ENCODE results near the gene ST3GAL2. TPM values are rescaled to one million over a fixed set of nuclear protein-coding genes. Genes with fewer than 3 reads are reported as not detected.
A peak's percentile ranks its signal among the peaks of the same experiment; 100 is the strongest.

ST3GAL2 gene
- total and polyA plus RNA-seq, 5 donors from 2014 or later: 10.5 to 22.1 (median 17.3) TPM

GRCh38 chr16:70432356-70432722 lies 6.6 kb downstream of the ST3GAL2 start:
- no peak overlapping the region for H3K27ac ChIP-seq (ENCODE audit: insufficient read depth, low read length, poor library complexity, severe bottlenecking)
- peak overlapping the region in 1 of 4 donors; percentile 28 for H3K4me3 Mint-ChIP-seq

GRCh38 chr16:70430667-70431536 lies 8.0 kb downstream of the ST3GAL2 start:
- Mint-ChIP-seq H3K4me1 (peaks cover 0 to 81% (median 58%) of the 10 kb centered on the region in 4 donors), H3K36me3 (peaks cover 5% of the 10 kb centered on the region), H3K27me3 (no peaks in the 10 kb centered on the region), H3K4me3 (peak overlapping the region; percentile 28 to 78 (median 72)), H3K9me3 (no peaks in the 10 kb centered on the region), H3K27ac (peak overlapping the region; percentile 58 to 92 (median 86))
- ATAC-seq (ENCODE audit: low read depth in 2 of 2) (peak; percentile 64 to 68), DNase-seq (peak; percentile 40 to 68 (median 47))
- peak overlapping the region; percentile 73 for H3K27ac ChIP-seq (ENCODE audit: insufficient read depth, low read length, poor library complexity, severe bottlenecking)
- peaks cover 6% of the 10 kb centered on the region for H3K36me3 ChIP-seq (ENCODE audit: control insufficient read depth, insufficient read depth, low read length)
- peaks cover 53% of the 10 kb centered on the region for H3K4me1 ChIP-seq (ENCODE audit: control insufficient read depth, insufficient read depth, low read length, poor library complexity, severe bottlenecking)
- no peaks in the 10 kb centered on the region for H3K9me3 ChIP-seq (ENCODE audit: control insufficient read depth in 2 of 2, low read length in 2 of 2)
- no peaks in the 10 kb centered on the region for H3K27me3 ChIP-seq (ENCODE audit: control insufficient read depth, insufficient read depth, low read length)
- H3K4me3 ChIP-seq (ENCODE audit: low read depth, low read length): peak overlapping the region; percentile 59

More at GRCh38 chr16:70432356-70432722, 6.6 kb downstream of the ST3GAL2 start:
- no peaks in the 10 kb centered on the region for H3K9me3 ChIP-seq (ENCODE audit: control insufficient read depth in 2 of 2, low read length in 2 of 2)
- Mint-ChIP-seq H3K27me3 (no peaks in the 10 kb centered on the region), H3K4me1 (peaks cover 4 to 91% (median 62%) of the 10 kb centered on the region in 4 donors), H3K9me3 (no peaks in the 10 kb centered on the region), H3K27ac (peak overlapping the region in 2 of 3 donors; percentile 54 to 94), H3K36me3 (peaks cover 8% of the 10 kb centered on the region)
- no peak for DNase-seq
- peaks cover 6% of the 10 kb centered on the region for H3K36me3 ChIP-seq (ENCODE audit: control insufficient read depth, insufficient read depth, low read length)
- no peak overlapping the region for H3K4me3 ChIP-seq (ENCODE audit: low read depth, low read length)
- ATAC-seq (ENCODE audit: low read depth in 2 of 2): no peak
- H3K27me3 ChIP-seq (ENCODE audit: control insufficient read depth, insufficient read depth, low read length): no peaks in the 10 kb centered on the region
- peaks cover 63% of the 10 kb centered on the region for H3K4me1 ChIP-seq (ENCODE audit: control insufficient read depth, insufficient read depth, low read length, poor library complexity, severe bottlenecking)

GRCh38 chr16:70429888-70430666 lies 8.8 kb downstream of the ST3GAL2 start:
- peak overlapping the region in 3 of 4 donors; percentile 55 to 78 (median 76) for H3K4me3 Mint-ChIP-seq
- Histone ChIP-seq H3K36me3 (ENCODE audit: control insufficient read depth, insufficient read depth, low read length) (peaks cover 6% of the 10 kb centered on the region), H3K4me3 (ENCODE audit: low read depth, low read length) (peak overlapping the region; percentile 59), H3K27ac (ENCODE audit: insufficient read depth, low read length, poor library complexity, severe bottlenecking) (peak overlapping the region; percentile 73), H3K4me1 (ENCODE audit: control insufficient read depth, insufficient read depth, low read length, poor library complexity, severe bottlenecking) (peaks cover 53% of the 10 kb centered on the region), H3K27me3 (ENCODE audit: control insufficient read depth, insufficient read depth, low read length) (no peaks in the 10 kb centered on the region), H3K9me3 (ENCODE audit: control insufficient read depth in 2 of 2, low read length in 2 of 2) (no peaks in the 10 kb centered on the region)
- no peaks in the 10 kb centered on the region for H3K27me3 Mint-ChIP-seq
- peaks cover 0 to 80% (median 60%) of the 10 kb centered on the region in 4 donors for H3K4me1 Mint-ChIP-seq
- H3K36me3 Mint-ChIP-seq: peaks cover 5% of the 10 kb centered on the region
- ATAC-seq (ENCODE audit: low read depth in 2 of 2): no peak
- H3K27ac Mint-ChIP-seq: peak overlapping the region; percentile 60 to 92 (median 86)
- H3K9me3 Mint-ChIP-seq: no peaks in the 10 kb centered on the region
- no peak for DNase-seq

GRCh38 chr16:70428178-70428998 lies 10.5 kb downstream of the ST3GAL2 start:
- H3K27me3 Mint-ChIP-seq: no peaks in the 10 kb centered on the region
- H3K9me3 Mint-ChIP-seq: no peaks in the 10 kb centered on the region
- peak overlapping the region; percentile 46 to 86 (median 64) for H3K4me3 Mint-ChIP-seq
- peaks cover 48% of the 10 kb centered on the region for H3K4me1 ChIP-seq (ENCODE audit: control insufficient read depth, insufficient read depth, low read length, poor library complexity, severe bottlenecking)
- H3K9me3 ChIP-seq (ENCODE audit: control insufficient read depth in 2 of 2, low read length in 2 of 2): no peaks in the 10 kb centered on the region
- H3K27ac Mint-ChIP-seq: peak overlapping the region; percentile 86 to 94 (median 91)
- H3K27ac ChIP-seq (ENCODE audit: insufficient read depth, low read length, poor library complexity, severe bottlenecking): peak overlapping the region; percentile 44
- H3K36me3 ChIP-seq (ENCODE audit: control insufficient read depth, insufficient read depth, low read length): no peaks in the 10 kb centered on the region
- no peaks in the 10 kb centered on the region for H3K27me3 ChIP-seq (ENCODE audit: control insufficient read depth, insufficient read depth, low read length)
- peak overlapping the region; percentile 13 for H3K4me3 ChIP-seq (ENCODE audit: low read depth, low read length)
- no peaks in the 10 kb centered on the region for H3K36me3 Mint-ChIP-seq
- peaks cover 0 to 68% (median 48%) of the 10 kb centered on the region in 4 donors for H3K4me1 Mint-ChIP-seq
- DNase-seq (no peak), ATAC-seq (ENCODE audit: low read depth in 2 of 2) (peak; percentile 13 to 25)

GRCh38 chr16:70427786-70428177 lies 11.1 kb downstream of the ST3GAL2 start:
- Histone ChIP-seq H3K9me3 (ENCODE audit: control insufficient read depth in 2 of 2, low read length in 2 of 2) (no peaks in the 10 kb centered on the region), H3K4me1 (ENCODE audit: control insufficient read depth, insufficient read depth, low read length, poor library complexity, severe bottlenecking) (peaks cover 42% of the 10 kb centered on the region), H3K27me3 (ENCODE audit: control insufficient read depth, insufficient read depth, low read length) (no peaks in the 10 kb centered on the region), H3K36me3 (ENCODE audit: control insufficient read depth, insufficient read depth, low read length) (no peaks in the 10 kb centered on the region), H3K4me3 (ENCODE audit: low read depth, low read length) (no peak overlapping the region), H3K27ac (ENCODE audit: insufficient read depth, low read length, poor library complexity, severe bottlenecking) (peak overlapping the region; percentile 44)
- Mint-ChIP-seq H3K4me1 (peaks cover 0 to 66% (median 45%) of the 10 kb centered on the region in 4 donors), H3K27me3 (no peaks in the 10 kb centered on the region), H3K36me3 (peaks cover 2% of the 10 kb centered on the region), H3K4me3 (peak overlapping the region in 3 of 4 donors; percentile 26 to 69 (median 30)), H3K27ac (peak overlapping the region; percentile 50 to 86 (median 75)), H3K9me3 (no peaks in the 10 kb centered on the region)
- no peak for ATAC-seq (ENCODE audit: low read depth in 2 of 2)
- DNase-seq: no peak

- Histone ChIP-seq H3K4me3 (ENCODE audit: low read depth, low read length) (no peak overlapping the region), H3K36me3 (ENCODE audit: control insufficient read depth, insufficient read depth, low read length) (peaks cover 3% of the 10 kb centered on the region), H3K27me3 (ENCODE audit: control insufficient read depth, insufficient read depth, low read length) (no peaks in the 10 kb centered on the region), H3K9me3 (ENCODE audit: control insufficient read depth in 2 of 2, low read length in 2 of 2) (no peaks in the 10 kb centered on the region), H3K27ac (ENCODE audit: insufficient read depth, low read length, poor library complexity, severe bottlenecking) (no peak overlapping the region), H3K4me1 (ENCODE audit: control insufficient read depth, insufficient read depth, low read length, poor library complexity, severe bottlenecking) (peaks cover 28% of the 10 kb centered on the region)
- Mint-ChIP-seq H3K27ac (no peak overlapping the region), H3K36me3 (peaks cover 11% of the 10 kb centered on the region), H3K4me1 (peaks cover 9 to 66% (median 33%) of the 10 kb centered on the region in 4 donors), H3K27me3 (no peaks in the 10 kb centered on the region), H3K9me3 (no peaks in the 10 kb centered on the region), H3K4me3 (no peak overlapping the region)
- ATAC-seq (ENCODE audit: low read depth in 2 of 2) (no peak), DNase-seq (no peak)
Observed at GRCh38 chr16:70422543-70422942, 16.4 kb downstream of the ST3GAL2 start.
